HCT116 (cell line): ENCODE results near the gene FRMPD4. TPM values are rescaled to one million over a fixed set of nuclear protein-coding genes. Genes with fewer than 3 reads are reported as not detected.

Source experiments
- ATAC-seq: fragments of 200-7000 bp; cut with Tn5 transposase; 2 replicates; pipeline ENCODE4 v1.9.1; 2020; ENCODE audit warnings: mild to moderate bottlenecking, moderate library complexity
- BruUV-seq: library from RNA; stranded (reverse); fragments of 400-500 nt; replicated peaks from 2 replicates; lab custom pipeline; 2021; lab: Mats Ljungman, UMichigan
- CTCF ChIA-PET: fragments of 300-600 bp; sonication (Branson Sonifier 250); formaldehyde crosslinking; loops from one replicate; lab custom pipeline; 2021; ENCODE audit warnings: antibody characterized with exemption; lab: Charles Lee
- POLR2A ChIA-PET: fragments of 300-600, 350-600 bp; sonication (Branson Sonifier 250); formaldehyde crosslinking; loops from one replicate; lab custom pipeline; 2021; ENCODE audit warnings: antibody characterized with exemption; lab: Charles Lee
- RAD21 ChIA-PET, 2 experiments: fragments of 300-600 bp; sonication (Branson Sonifier 250); formaldehyde crosslinking; loops; one replicate each; lab custom pipeline; 2023; ENCODE audit warnings: low total read pairs in 2 of 2; ENCODE audit not compliant: uncharacterized antibody in 2 of 2, unreplicated experiment in 2 of 2, low non-redundant PET in 1 of 2; lab: Charles Lee
- DNase-seq: peaks from one replicate; pipeline ENCODE4 v3.0.0-alpha.2; 2010; ENCODE audit warnings: low read depth, low spot score
- H2AFZ ChIP-seq: fragments of 200-600 bp; shearing (Covaris generic), sonication (generic); 2 replicates; pipeline ENCODE4 v1.6.1; 2017; ENCODE audit warnings: low read depth, mixed run types, mixed read lengths, antibody characterized with exemption, low read length; ENCODE audit not compliant: poor library complexity, severe bottlenecking
- H3K27ac ChIP-seq: 2 replicates; pipeline ENCODE4 v1.5.1; 2012; ENCODE audit warnings: low read depth, low read length
- H3K27me3 ChIP-seq: fragments of 200-600 bp; sonication (generic); 2 replicates; pipeline ENCODE4 v1.6.1; 2016; ENCODE audit warnings: mixed run types, low read length, mixed read lengths; ENCODE audit not compliant: insufficient read depth
- H3K36me3 ChIP-seq, 2 experiments: fragments of 200-500 bp in 1 of 2; fragments of 200-600 bp in 1 of 2; sonication (Bioruptor generic) in 1 of 2; sonication (generic) in 1 of 2; 2 replicates each; pipeline versions ENCODE4 v1.5.1 to v1.6.1; 2014 to 2016; ENCODE audit warnings: low read length in 2 of 2, inconsistent platforms in 1 of 2, mixed read lengths in 1 of 2, mixed run types in 1 of 2; ENCODE audit not compliant: insufficient read depth in 2 of 2, control insufficient read depth in 1 of 2
- H3K4me1 ChIP-seq, 2 experiments: fragments of 200-600 bp in 1 of 2; sonication (generic) in 1 of 2; 2 replicates each; pipeline versions ENCODE4 v1.5.1 to v1.6.1; 2012 to 2017; ENCODE audit warnings: low read length in 2 of 2, inconsistent platforms in 1 of 2, mild to moderate bottlenecking in 1 of 2, mixed read lengths in 1 of 2, mixed run types in 1 of 2, moderate library complexity in 1 of 2; ENCODE audit not compliant: insufficient read depth in 2 of 2, control insufficient read depth in 1 of 2
- H3K4me2 ChIP-seq: fragments of 200-600 bp; sonication (generic); 2 replicates; pipeline ENCODE4 v1.6.1; 2017; ENCODE audit warnings: mixed run types, low read length, mixed read lengths
- H3K4me3 ChIP-seq, 2 experiments: fragments of 200-600 bp in 1 of 2; sonication (generic) in 1 of 2; replicated peaks in 1 of 2; 2 replicates each; pipeline ENCODE4 v1.5.1; 2011 to 2016; ENCODE audit warnings: low read length in 2 of 2, control low read depth in 1 of 2, low read depth in 1 of 2, mild to moderate bottlenecking in 1 of 2, mixed read lengths in 1 of 2, mixed run types in 1 of 2
- H3K79me2 ChIP-seq: fragments of 200-600 bp; sonication (generic); 2 replicates; pipeline ENCODE4 v1.6.1; 2017; ENCODE audit warnings: mild to moderate bottlenecking, mixed run types, low read length, moderate library complexity, mixed read lengths; ENCODE audit not compliant: insufficient read depth
- H3K9ac ChIP-seq: fragments of 200-600 bp; sonication (generic); 2 replicates; pipeline ENCODE4 v1.6.1; 2016; ENCODE audit warnings: low read length, mixed read lengths
- H3K9me2 ChIP-seq: fragments of 200-600 bp; sonication (generic), shearing (Covaris generic); 2 replicates; pipeline ENCODE4 v1.6.1; 2017; ENCODE audit warnings: mixed run types, mild to moderate bottlenecking, moderate library complexity; ENCODE audit not compliant: insufficient read depth
- H3K9me3 ChIP-seq, 2 experiments: fragments of 200-500 bp in 1 of 2; fragments of 200-600 bp in 1 of 2; sonication (Bioruptor generic) in 1 of 2; sonication (generic) in 1 of 2; 2 replicates each; pipeline ENCODE4 v1.6.1; 2014 to 2017; ENCODE audit warnings: low read length in 2 of 2, mixed read lengths in 2 of 2, inconsistent platforms in 1 of 2, low read depth in 1 of 2, mild to moderate bottlenecking in 1 of 2, mixed run types in 1 of 2, moderate library complexity in 1 of 2; ENCODE audit not compliant: control insufficient read depth in 1 of 2, insufficient read depth in 1 of 2
- H4K20me1 ChIP-seq: fragments of 200-600 bp; sonication (generic), shearing (Covaris generic); 2 replicates; pipeline ENCODE4 v1.6.1; 2017; ENCODE audit warnings: mixed run types, mild to moderate bottlenecking, moderate library complexity; ENCODE audit not compliant: insufficient read depth
- ATF3 ChIP-seq: IDR thresholded peaks from 2 replicates; pipeline ENCODE4 v1.6.1; 2012
- CEBPB ChIP-seq: IDR thresholded peaks from 2 replicates; pipeline ENCODE4 v1.6.1; 2012; ENCODE audit warnings: low read depth
- CTCF ChIP-seq, 3 experiments: fragments of 200-600 bp in 1 of 3; sonication (generic) in 1 of 3; IDR thresholded peaks in 2 of 3; conservative IDR thresholded peaks in 1 of 3; 2 replicates each; pipeline ENCODE4 v1.5.1; 2012 to 2017; ENCODE audit warnings: low read depth in 2 of 3, low read length in 2 of 3, antibody characterized with exemption in 1 of 3, borderline replicate concordance in 1 of 3, control low read depth in 1 of 3, mild to moderate bottlenecking in 1 of 3, mixed read lengths in 1 of 3, mixed run types in 1 of 3, moderate library complexity in 1 of 3; ENCODE audit not compliant: insufficient read depth in 1 of 3
- REST ChIP-seq: IDR thresholded peaks from 2 replicates; pipeline ENCODE4 v1.6.1; 2012; ENCODE audit warnings: low read depth
- SIN3A ChIP-seq: IDR thresholded peaks from 2 replicates; pipeline ENCODE4 v1.6.1; 2012; ENCODE audit warnings: low read depth
- TCF7L2 ChIP-seq: IDR thresholded peaks from 2 replicates; pipeline ENCODE4 v1.7.0; 2011; ENCODE audit warnings: borderline replicate concordance, inconsistent platforms; ENCODE audit not compliant: insufficient read depth, insufficient read length; ENCODE audit errors: extremely low read depth
- YY1 ChIP-seq: IDR thresholded peaks from 2 replicates; pipeline ENCODE4 v1.6.1; 2011; ENCODE audit warnings: low read length, low read depth, moderate library complexity, mild to moderate bottlenecking; ENCODE audit not compliant: insufficient replicate concordance; ENCODE audit errors: extremely low read depth
- intact Hi-C: fragments of 100-400 bp; cut with micrococcal nuclease; formaldehyde crosslinking; loops from 2 replicates; pipeline ENCODE4 v1.10.0; 2022
- total RNA-seq: library from RNA; stranded (reverse); gene quantifications from one replicate; pipeline ENCODE4 v1.2.1, GENCODE V29; 2021; ENCODE audit not compliant: unreplicated experiment

The FRMPD4 gene
- total RNA-seq, 1 experiment from 2014 or later, result not detected

- BruUV-seq, result no TSS peak
- no peaks in the 10 kb centered on the region for H3K9me2 ChIP-seq
- H3K4me3 ChIP-seq, result no peak overlapping the region
- ChIA-PET CTCF (no interaction called here), POLR2A (no interaction called here), RAD21 (no interaction called here)
- ATAC-seq (no peak), DNase-seq (no peak)
- no peak overlapping the region for H3K9ac ChIP-seq
- TF ChIP-seq SIN3A (no peak), YY1 (no peak), REST (no peak), CEBPB (no peak), ATF3 (no peak), CTCF (IDR thresholded peaks at IDR 0.05 in 2 of 3, conservative IDR thresholded peaks at IDR 0.05 in 1 of 3; ENCODE audit: borderline replicate concordance in 1 of 3, insufficient read depth in 1 of 3, low read depth in 2 of 3, low read length in 2 of 3) (no peak), TCF7L2 (no peak)
- no peaks in the 10 kb centered on the region for H3K9me3 ChIP-seq
- H3K4me2 ChIP-seq, result no peak overlapping the region
- H2AFZ ChIP-seq, result no peak overlapping the region
- H3K79me2 ChIP-seq, result no peaks in the 10 kb centered on the region
- no peaks in the 10 kb centered on the region for H3K4me1 ChIP-seq
- H4K20me1 ChIP-seq, result no peaks in the 10 kb centered on the region
- intact Hi-C loops, result no loop called here
- no peak overlapping the region for H3K27ac ChIP-seq
- no peaks in the 10 kb centered on the region for H3K36me3 ChIP-seq
- H3K27me3 ChIP-seq, result no peaks in the 10 kb centered on the region
These were observed 442.3 kb downstream of the FRMPD4 start for GRCh38 chrX:12580548-12580947.
